BJ (cell line): ENCODE results near the gene NAALADL2. TPM values are rescaled to one million over a fixed set of nuclear protein-coding genes. Genes with fewer than 3 reads are reported as not detected.

Source experiments
- CTCF ChIA-PET: fragments of 350-600 bp; formaldehyde crosslinking; extraction: SDS; loops from one replicate; lab custom pipeline; 2021; ENCODE audit warnings: antibody characterized with exemption, inconsistent platforms; lab: Yijun Ruan, JAX
- POLR2A ChIA-PET: fragments of 300-600 bp; sonication (Branson Sonifier 250); formaldehyde crosslinking; extraction: SDS; loops from one replicate; lab custom pipeline; 2021; ENCODE audit warnings: antibody characterized with exemption; lab: Charles Lee
- DNase-seq: peaks from one replicate; pipeline ENCODE4 v3.0.0-alpha.2; 2011; ENCODE audit warnings: low read depth
- H3K27me3 ChIP-seq: 2 replicates; pipeline ENCODE4 v1.6.0; 2011; ENCODE audit warnings: low read length; ENCODE audit not compliant: control insufficient read depth, insufficient read depth
- H3K36me3 ChIP-seq: 2 replicates; pipeline ENCODE4 v1.5.1; 2011; ENCODE audit warnings: low read length; ENCODE audit not compliant: control insufficient read depth, insufficient read depth
- H3K4me3 ChIP-seq: 2 replicates; pipeline ENCODE4 v1.5.1; 2011; ENCODE audit warnings: low read depth, mild to moderate bottlenecking, control low read depth, low read length
- polyA plus RNA-seq: library from polyadenylated mRNA; depleted of rRNA; stranded (reverse); fragments of >200 nt; gene quantifications from 2 replicates; pipeline ENCODE4 v1.2.3, GENCODE V29; 2011
- TF ChIP-seq, protein P1 (sequence below): IDR thresholded peaks from 2 replicates; pipeline ENCODE4 v1.5.1; 2011; ENCODE audit warnings: low read depth, mild to moderate bottlenecking, control low read depth, inconsistent platforms, low read length, moderate library complexity; ENCODE audit not compliant: insufficient read depth

NAALADL2 gene
- polyA plus RNA-seq, 1 experiment, result 3.6 TPM

DNA sequence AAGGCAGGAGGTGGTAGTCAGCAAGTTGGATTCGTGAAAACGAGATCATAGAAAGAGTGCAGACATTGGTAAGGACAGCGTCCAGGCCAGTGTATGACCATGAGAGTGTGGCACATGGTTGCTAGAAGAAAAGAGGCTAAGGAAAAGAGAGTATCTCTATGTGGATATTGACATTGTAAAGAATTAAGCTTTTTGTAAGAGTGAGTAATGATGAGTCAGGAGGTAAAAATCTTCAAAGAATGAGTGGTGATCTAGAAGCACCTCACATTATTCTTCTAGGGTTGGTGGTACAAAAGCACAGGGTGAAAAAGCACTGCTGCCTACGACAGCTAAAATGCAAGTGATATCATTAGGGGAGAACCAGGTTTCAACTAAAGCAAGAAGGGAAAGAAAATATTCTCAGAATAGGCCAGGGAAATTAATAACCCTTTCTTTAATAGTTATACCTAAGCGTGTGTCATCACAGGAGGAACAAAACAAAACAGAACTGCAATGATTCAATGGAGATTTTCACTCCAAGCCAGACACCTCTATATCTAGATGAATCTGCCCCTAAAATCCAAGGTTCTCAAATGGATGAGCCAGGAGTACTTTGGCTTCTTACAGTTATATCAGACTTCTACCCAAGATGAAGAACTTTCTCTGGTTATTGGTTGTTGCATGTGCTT, 884.7 kb downstream of the NAALADL2 start:
- TF ChIP-seq, protein P1, sequence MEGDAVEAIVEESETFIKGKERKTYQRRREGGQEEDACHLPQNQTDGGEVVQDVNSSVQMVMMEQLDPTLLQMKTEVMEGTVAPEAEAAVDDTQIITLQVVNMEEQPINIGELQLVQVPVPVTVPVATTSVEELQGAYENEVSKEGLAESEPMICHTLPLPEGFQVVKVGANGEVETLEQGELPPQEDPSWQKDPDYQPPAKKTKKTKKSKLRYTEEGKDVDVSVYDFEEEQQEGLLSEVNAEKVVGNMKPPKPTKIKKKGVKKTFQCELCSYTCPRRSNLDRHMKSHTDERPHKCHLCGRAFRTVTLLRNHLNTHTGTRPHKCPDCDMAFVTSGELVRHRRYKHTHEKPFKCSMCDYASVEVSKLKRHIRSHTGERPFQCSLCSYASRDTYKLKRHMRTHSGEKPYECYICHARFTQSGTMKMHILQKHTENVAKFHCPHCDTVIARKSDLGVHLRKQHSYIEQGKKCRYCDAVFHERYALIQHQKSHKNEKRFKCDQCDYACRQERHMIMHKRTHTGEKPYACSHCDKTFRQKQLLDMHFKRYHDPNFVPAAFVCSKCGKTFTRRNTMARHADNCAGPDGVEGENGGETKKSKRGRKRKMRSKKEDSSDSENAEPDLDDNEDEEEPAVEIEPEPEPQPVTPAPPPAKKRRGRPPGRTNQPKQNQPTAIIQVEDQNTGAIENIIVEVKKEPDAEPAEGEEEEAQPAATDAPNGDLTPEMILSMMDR, result no peak
- CTCF ChIA-PET, result no interaction called here
- no peaks in the 10 kb centered on the region for H3K36me3 ChIP-seq
- no peak overlapping the region for H3K4me3 ChIP-seq
- no peaks in the 10 kb centered on the region for H3K27me3 ChIP-seq
- DNase-seq, result no peak
- POLR2A ChIA-PET, result interaction anchor here (0.5 kb wide), 1 partner anchor 341 kb away, joined by 3 read pairs; no protein-coding TSS in a partner anchor

DNA sequence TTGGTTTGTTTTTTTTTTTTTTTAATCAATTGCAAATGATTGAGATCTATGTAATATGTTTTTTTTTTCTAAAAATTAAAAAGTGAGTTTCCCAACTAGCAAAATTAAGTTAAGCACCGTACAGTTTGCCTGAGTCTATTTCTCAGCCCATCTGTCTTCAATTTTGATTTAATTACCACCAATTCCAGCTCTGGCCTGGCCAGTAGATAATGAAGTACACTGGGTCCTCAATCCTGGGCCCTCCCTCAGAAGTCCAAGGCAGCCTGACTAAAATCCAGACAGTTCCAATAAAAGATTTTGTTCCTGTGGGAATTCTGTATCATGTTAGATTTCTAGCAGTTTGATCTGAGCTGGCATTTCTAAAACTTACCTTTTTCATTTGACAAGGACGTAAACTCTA, 887.2 kb downstream of the NAALADL2 start:
- CTCF ChIA-PET, result no interaction called here
- Histone ChIP-seq H3K36me3 (no peaks in the 10 kb centered on the region), H3K27me3 (no peaks in the 10 kb centered on the region), H3K4me3 (no peak overlapping the region)
- DNase-seq, result no peak
- TF ChIP-seq, protein P1, result no peak
- POLR2A ChIA-PET, result no interaction called here

DNA sequence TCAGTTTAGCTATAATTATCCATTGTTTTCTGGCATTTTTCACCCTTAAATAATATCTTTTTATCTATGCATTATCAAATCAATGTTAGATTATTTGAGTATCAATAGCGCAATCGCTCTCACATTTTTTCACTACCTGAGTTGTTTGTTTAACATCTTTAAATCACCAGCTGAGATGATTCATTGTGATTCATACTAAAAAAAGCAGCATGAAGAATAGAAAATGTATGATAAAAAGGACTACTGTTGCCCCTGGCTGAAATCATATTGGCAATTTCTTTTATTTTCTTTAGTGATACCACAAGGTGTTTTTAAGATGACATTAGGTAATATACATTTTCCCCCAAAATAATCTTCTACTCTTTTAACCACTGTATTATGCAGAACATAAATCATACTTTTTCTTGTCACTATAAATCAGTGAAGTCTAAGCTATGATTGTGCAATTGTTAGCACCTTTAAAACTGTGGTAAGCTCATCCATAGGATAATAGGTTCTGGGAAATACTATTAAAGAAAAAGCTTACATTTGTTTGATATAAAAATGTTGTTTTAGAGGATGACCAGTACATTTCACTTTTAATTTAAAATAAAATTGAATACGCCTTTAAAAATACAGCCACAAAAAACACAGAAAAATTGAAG, 889.1 kb downstream of the NAALADL2 start:
- DNase-seq, result no peak
- TF ChIP-seq, protein P1, result no peak
- ChIA-PET CTCF (no interaction called here), POLR2A (no interaction called here)
- Histone ChIP-seq H3K4me3 (no peak overlapping the region), H3K27me3 (no peaks in the 10 kb centered on the region), H3K36me3 (no peaks in the 10 kb centered on the region)

DNA sequence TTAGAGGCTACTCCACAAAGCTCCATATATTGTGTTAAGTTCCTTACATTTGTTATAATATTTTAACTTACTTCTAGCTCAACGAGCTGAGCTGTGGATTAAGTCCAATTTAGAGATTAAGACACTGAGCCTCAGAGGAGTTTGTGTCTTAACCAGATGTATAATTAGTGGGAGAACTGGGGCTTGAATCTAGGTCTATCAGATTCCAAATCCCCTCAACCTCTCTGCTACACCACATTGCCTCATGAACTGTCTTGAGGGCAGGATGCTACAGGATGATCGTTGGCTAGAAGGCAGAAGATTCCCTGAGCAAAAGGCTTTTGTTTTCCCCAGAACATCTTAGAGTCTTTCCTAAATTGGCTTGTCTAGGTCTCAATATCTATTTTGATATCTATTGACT, 890.8 kb downstream of the NAALADL2 start:
- POLR2A ChIA-PET, result no interaction called here
- DNase-seq, result no peak
- Histone ChIP-seq H3K4me3 (no peak overlapping the region), H3K27me3 (no peaks in the 10 kb centered on the region), H3K36me3 (no peaks in the 10 kb centered on the region)
- TF ChIP-seq, protein P1, result no peak
- CTCF ChIA-PET, result no interaction called here

DNA sequence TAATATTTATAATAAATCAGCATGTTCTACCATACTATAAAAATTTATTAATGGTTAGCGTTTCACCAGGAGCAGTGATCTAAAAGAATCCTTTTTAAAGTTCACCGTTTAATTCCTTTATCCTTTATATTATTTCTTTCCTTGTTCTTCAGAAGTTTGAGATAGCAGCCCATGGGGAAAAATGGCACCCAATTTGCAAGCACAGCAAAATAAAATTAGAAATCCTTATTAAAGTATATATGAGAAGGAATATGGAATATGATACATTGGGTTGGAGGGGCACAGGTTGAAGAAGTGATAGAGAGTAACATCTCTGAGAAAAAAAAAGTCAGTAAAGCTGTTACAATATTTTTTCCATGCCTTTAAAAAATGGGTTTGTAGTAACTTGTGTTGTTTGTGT, 892.0 kb downstream of the NAALADL2 start:
- TF ChIP-seq, protein P1, result no peak
- ChIA-PET CTCF (no interaction called here), POLR2A (no interaction called here)
- DNase-seq, result no peak
- H3K27me3 ChIP-seq, result no peaks in the 10 kb centered on the region
- no peak overlapping the region for H3K4me3 ChIP-seq
- no peaks in the 10 kb centered on the region for H3K36me3 ChIP-seq
